LNCAP (cell line): ENCODE data around the gene ZDHHC5.

ENCODE experiments used
- CTCF ChIP-seq: fragments of 450-650 bp; IDR thresholded peaks from 2 replicates; pipeline ENCODE4 v1.5.1; 2017; ENCODE audit warnings: mild to moderate bottlenecking

ZDHHC5 gene

DNA sequence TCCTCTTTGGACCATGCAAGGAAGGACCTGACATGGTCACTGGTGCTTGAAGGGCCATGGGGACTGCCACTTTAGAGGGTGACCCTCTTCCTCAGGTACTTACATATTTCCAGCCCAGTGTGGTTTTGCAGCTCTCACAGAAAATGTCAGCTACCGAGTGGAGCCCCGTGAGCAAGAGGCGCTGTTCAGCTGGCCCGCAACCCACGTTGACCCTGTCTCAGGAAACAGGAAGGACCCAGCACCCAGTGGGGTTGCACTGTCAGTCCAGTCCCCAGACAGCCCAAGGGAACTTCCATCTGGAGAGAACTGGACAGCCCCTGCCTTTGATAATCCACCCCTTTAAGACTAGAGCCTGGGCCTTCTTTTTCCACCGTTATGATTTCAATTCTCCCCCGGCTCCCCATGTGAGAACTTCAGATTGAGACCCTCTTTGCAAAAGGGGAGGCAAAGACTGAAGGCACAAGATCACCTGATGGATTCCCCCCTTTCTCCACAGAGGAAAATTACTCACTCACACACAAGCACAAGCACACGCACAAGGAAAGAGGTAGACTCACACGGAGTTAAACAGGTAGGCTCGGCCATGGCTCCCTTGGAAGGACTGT, 21.6 kb upstream of the ZDHHC5 start:
- TF ChIP-seq CTCF = no peak

DNA sequence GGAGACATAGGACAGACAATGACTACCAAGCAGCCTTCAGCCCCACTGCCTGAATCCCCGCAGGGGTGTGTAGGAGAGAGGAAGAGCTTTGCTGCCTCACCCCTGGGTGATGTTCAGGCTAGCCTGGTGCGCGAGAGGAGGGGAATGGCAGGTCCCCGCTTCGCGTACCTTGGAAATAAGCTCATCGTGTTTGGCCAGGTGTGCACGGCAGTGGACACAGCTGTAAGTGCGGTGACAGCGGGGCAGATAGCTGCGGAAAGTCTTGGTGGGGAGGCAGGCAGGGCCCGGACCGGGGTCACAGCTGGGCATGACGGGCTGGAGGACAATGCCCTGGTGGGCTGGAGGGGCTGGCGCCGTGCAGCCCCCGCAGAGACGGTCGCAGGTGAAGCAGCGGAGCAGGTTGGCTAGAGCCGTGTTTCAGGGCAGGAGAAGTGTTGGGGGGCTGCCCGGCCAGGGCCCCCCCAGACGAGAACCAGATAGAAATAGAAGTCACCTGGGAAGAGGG, 21.1 kb upstream of the ZDHHC5 start:
- TF ChIP-seq CTCF = no peak

DNA sequence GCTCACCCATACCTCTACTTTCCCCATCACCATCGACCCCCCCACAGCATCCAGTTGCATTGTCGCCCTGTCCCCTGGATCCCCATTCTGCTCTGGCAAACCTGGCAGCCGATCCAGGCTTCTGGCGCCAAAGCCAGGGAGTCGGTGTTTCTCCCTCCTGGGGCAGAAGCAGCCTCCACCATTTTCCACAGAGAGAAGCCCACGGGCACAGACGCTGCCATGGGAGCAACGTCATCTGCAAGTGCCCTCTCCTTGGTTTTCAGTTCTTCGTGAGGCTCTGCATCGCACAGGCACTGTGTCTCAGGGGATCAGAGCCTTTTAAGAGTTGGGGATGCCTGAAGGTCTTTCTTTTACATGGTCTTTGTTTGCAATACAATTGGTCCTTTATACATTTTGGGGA, 20.5 kb upstream of the ZDHHC5 start:
- no peak for TF ChIP-seq CTCF

- no peak for TF ChIP-seq CTCF
Measured at GRCh38 chr11:57647960-57648800, 19.7 kb upstream of the ZDHHC5 start.

- no peak for TF ChIP-seq CTCF
Measured at GRCh38 chr11:57648801-57649735, 18.8 kb upstream of the ZDHHC5 start.

GRCh38 chr11:57649826-57650738, 17.8 kb upstream of the ZDHHC5 start, which contains the start of gene YPEL4:
Gene YPEL4 (minus strand): TSS chr11:57649912. CDS start chr11:57647107, 2,805 bp downstream.
- TF ChIP-seq CTCF = no peak
